Breast epithelium (tissue), 4 donors: ENCODE results near the gene ANKRD44. TPM values are rescaled to one million over a fixed set of nuclear protein-coding genes. Genes with fewer than 3 reads are reported as not detected.

Source experiments
- DNase-seq, 2 donors: peaks; one replicate each; pipeline ENCODE4 v3.0.0-alpha.2; 2019; ENCODE audit warnings: low spot score in 2 of 2
- H3K27ac ChIP-seq, 2 donors: fragments of 200-600 bp; sonication (generic) in 1 of 2; one replicate each; pipeline ENCODE4 v1.5.1; 2016 to 2019; ENCODE audit warnings: mild to moderate bottlenecking in 1 of 2
- H3K27me3 ChIP-seq, 2 donors: fragments of 200-600 bp; sonication (generic) in 1 of 2; one replicate each; pipeline versions ENCODE4 v1.5.1 to v1.6.0; 2017 to 2019; ENCODE audit warnings: control low read depth in 1 of 2, mild to moderate bottlenecking in 1 of 2
- H3K36me3 ChIP-seq: fragments of 200-600 bp; one replicate; pipeline ENCODE4 v1.5.1; 2019
- H3K4me1 ChIP-seq, 2 donors: fragments of 200-600 bp; sonication (generic); one replicate each; pipeline ENCODE4 v1.5.1; 2016 to 2019; ENCODE audit warnings: control low read depth in 1 of 2
- H3K4me3 ChIP-seq, 3 donors: fragments of 200-600 bp; sonication (generic); 1 replicate in 2 of 3; 2 replicates in 1 of 3; pipeline ENCODE4 v1.5.1; 2016 to 2019; ENCODE audit warnings: mild to moderate bottlenecking in 3 of 3, moderate library complexity in 2 of 3
- H3K9me3 ChIP-seq, 2 donors: fragments of 200-600 bp; sonication (generic) in 1 of 2; one replicate each; pipeline ENCODE4 v1.5.1; 2016 to 2019; ENCODE audit warnings: control low read depth in 1 of 2
- POLR2A ChIP-seq: fragments of 450-650 bp; IDR thresholded peaks from one replicate; pipeline ENCODE4 v1.6.1; 2016; ENCODE audit warnings: antibody characterized with exemption, mild to moderate bottlenecking, moderate library complexity
- POLR2AphosphoS5 ChIP-seq, 3 donors: sonication (generic); formaldehyde crosslinking; IDR thresholded peaks; one replicate each; pipeline ENCODE4 v1.6.1; 2017; ENCODE audit warnings: antibody characterized with exemption in 3 of 3
- intact Hi-C: fragments of 100-400 bp; cut with DNase I; formaldehyde crosslinking; loops from one replicate; pipeline ENCODE4 v1.15.1; 2023; ENCODE audit warnings: low total_unique reads
- total RNA-seq, 3 donors: library from RNA; depleted of rRNA; stranded (reverse); fragments of >200 nt; gene quantifications; one replicate each; pipeline ENCODE4 v1.1.0, GENCODE V29; 2016
- TF ChIP-seq, protein P1 (sequence below), 3 donors: fragments of 450-650 bp; IDR thresholded peaks; one replicate each; pipeline ENCODE4 v1.5.1; 2016 to 2017; ENCODE audit warnings: antibody characterized with exemption in 3 of 3, mild to moderate bottlenecking in 3 of 3, moderate library complexity in 3 of 3

The ANKRD44 gene
- total RNA-seq, 3 donors from 2014 or later = 18.0 to 41.3 (median 19.9) TPM

DNA sequence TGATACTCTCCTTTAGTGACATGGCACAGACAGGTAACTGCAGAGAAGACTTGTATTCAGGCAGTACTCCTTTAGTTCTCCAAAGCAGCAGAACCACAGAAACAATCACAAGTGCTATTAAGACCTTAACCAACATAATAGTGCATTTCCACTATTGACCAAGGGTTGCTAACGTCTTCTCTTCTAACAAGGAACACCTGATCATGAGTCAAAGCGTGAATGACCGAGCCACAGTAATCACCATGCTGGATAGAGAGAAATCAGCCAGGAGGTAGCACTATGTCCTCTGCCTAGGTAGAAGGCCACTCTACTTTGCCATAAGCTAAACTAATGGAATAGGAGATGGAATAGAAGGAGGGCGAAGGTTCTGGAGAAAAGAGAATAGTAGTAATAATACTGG is 161.0 kb downstream of the ANKRD44 start:
- no peaks in the 10 kb centered on the region for H3K36me3 ChIP-seq
- no peaks in the 10 kb centered on the region for H3K27me3 ChIP-seq
- intact Hi-C loops = no loop called here
- no peak overlapping the region for H3K4me3 ChIP-seq
- no peaks in the 10 kb centered on the region for H3K4me1 ChIP-seq
- TF ChIP-seq POLR2AphosphoS5 (IDR thresholded peaks at IDR 0.05) (no peak), POLR2A (no peak)
- TF ChIP-seq, protein P1, sequence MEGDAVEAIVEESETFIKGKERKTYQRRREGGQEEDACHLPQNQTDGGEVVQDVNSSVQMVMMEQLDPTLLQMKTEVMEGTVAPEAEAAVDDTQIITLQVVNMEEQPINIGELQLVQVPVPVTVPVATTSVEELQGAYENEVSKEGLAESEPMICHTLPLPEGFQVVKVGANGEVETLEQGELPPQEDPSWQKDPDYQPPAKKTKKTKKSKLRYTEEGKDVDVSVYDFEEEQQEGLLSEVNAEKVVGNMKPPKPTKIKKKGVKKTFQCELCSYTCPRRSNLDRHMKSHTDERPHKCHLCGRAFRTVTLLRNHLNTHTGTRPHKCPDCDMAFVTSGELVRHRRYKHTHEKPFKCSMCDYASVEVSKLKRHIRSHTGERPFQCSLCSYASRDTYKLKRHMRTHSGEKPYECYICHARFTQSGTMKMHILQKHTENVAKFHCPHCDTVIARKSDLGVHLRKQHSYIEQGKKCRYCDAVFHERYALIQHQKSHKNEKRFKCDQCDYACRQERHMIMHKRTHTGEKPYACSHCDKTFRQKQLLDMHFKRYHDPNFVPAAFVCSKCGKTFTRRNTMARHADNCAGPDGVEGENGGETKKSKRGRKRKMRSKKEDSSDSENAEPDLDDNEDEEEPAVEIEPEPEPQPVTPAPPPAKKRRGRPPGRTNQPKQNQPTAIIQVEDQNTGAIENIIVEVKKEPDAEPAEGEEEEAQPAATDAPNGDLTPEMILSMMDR (IDR thresholded peaks at IDR 0.05) = no peak
- DNase-seq = no peak
- no peak overlapping the region for H3K27ac ChIP-seq
- H3K9me3 ChIP-seq = no peaks in the 10 kb centered on the region

DNA sequence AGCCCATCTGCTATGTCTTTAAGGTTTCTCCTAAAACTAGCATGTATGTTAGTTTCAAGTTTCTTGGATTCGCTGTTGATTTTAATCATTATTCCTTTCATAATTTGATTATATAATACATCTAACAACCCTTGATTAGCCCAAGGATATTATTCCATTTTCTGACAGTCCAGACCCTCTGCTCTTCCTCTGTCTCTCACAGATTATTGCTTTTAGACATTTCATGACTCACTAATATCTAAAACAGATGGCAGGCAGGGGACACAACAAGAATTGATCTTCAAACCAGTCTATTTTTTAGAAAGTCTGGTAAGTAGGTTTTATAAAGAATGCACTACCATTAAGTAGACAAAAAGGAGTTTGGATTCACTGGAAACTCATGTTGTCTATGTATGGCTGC is 162.2 kb downstream of the ANKRD44 start:
- no peaks in the 10 kb centered on the region for H3K9me3 ChIP-seq
- intact Hi-C loops = no loop called here
- H3K4me3 ChIP-seq = no peak overlapping the region
- H3K4me1 ChIP-seq = no peaks in the 10 kb centered on the region
- DNase-seq = no peak
- TF ChIP-seq POLR2AphosphoS5 (IDR thresholded peaks at IDR 0.05) (no peak), POLR2A (no peak)
- TF ChIP-seq, protein P1 (IDR thresholded peaks at IDR 0.05) = no peak
- no peaks in the 10 kb centered on the region for H3K36me3 ChIP-seq
- no peaks in the 10 kb centered on the region for H3K27me3 ChIP-seq
- no peak overlapping the region for H3K27ac ChIP-seq

DNA sequence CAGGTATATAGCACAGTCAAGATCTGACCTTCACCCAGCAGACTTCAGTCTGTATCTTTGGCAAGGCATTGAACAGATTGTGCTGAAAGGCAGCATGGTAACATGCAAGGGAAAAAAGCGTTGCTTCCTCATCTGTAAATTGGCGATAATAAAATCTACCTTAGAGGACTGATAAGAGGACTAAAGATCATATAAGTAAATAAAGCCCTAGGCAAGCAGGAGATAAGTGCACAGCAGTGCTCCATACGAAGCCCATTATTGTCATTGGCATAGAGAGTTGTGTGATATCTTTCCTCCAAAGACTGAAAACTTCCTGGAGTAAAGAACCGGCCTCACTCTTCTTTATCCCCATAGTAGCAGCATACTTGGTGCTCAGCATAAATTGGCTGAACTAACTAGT is 162.6 kb downstream of the ANKRD44 start:
- H3K9me3 ChIP-seq = no peaks in the 10 kb centered on the region
- no peaks in the 10 kb centered on the region for H3K36me3 ChIP-seq
- no peaks in the 10 kb centered on the region for H3K4me1 ChIP-seq
- intact Hi-C loops = no loop called here
- TF ChIP-seq POLR2A (no peak), POLR2AphosphoS5 (IDR thresholded peaks at IDR 0.05) (no peak)
- TF ChIP-seq, protein P1 (IDR thresholded peaks at IDR 0.05) = no peak
- no peak overlapping the region for H3K27ac ChIP-seq
- no peak overlapping the region for H3K4me3 ChIP-seq
- H3K27me3 ChIP-seq = no peaks in the 10 kb centered on the region
- DNase-seq = no peak

DNA sequence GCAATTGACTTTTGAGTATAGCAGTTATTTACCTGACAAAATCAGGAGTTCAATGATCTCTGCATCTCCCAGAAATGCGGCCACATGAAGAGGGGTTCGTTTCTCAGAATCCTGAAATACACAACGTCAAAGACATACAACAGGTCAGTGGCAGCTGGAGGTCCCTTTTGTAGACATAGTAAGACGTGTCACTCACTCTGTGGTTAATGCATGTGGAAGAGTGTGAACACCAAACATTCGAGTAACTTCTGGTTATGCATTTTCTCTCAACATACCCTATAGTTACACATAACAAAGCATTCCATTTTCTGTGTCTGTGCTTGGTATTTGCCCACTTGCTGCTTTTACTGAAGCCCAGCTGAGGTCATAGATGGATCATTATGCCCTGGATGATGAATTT is 163.6 kb downstream of the ANKRD44 start:
- intact Hi-C loops = no loop called here
- Histone ChIP-seq H3K27me3 (no peaks in the 10 kb centered on the region), H3K4me1 (no peaks in the 10 kb centered on the region), H3K27ac (no peak overlapping the region), H3K9me3 (no peaks in the 10 kb centered on the region), H3K36me3 (no peaks in the 10 kb centered on the region), H3K4me3 (no peak overlapping the region)
- TF ChIP-seq POLR2A (no peak), POLR2AphosphoS5 (IDR thresholded peaks at IDR 0.05) (no peak)
- TF ChIP-seq, protein P1 (IDR thresholded peaks at IDR 0.05) = no peak
- no peak for DNase-seq

DNA sequence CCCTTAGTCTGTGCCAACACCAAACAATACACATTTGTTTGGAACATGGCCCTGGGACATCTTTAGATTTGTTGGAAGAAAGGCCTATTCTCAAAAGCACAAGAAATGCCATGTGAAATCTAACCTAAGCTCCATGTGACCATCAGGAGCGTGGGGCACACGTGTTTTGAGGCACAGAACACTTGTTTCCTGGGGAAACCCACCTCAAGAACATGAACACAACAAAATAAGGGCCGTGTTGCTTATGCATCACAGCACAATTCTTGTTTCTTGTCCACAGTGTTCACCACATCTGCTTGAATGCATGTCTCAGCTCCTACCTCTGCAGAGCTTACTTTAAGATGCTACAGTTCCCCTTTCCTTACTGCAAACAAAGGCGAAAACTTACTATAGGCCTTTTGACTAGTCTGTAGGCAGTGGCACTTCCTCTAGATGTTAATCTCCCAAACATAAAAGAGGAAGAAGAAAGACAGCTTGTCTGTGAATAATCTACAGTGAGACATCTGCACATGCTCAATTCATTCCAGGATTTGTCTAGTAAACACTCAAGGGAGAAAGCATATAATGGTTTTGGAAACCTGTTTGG is 165.0 kb downstream of the ANKRD44 start:
- no peak overlapping the region for H3K4me3 ChIP-seq
- DNase-seq = no peak
- no peaks in the 10 kb centered on the region for H3K9me3 ChIP-seq
- intact Hi-C loops = no loop called here
- H3K27ac ChIP-seq = peak overlapping the region; percentile 17 to 20
- no peaks in the 10 kb centered on the region for H3K4me1 ChIP-seq
- TF ChIP-seq POLR2AphosphoS5 (IDR thresholded peaks at IDR 0.05) (peak in 1 of 3 donors; percentile 41), POLR2A (no peak)
- TF ChIP-seq, protein P1 (IDR thresholded peaks at IDR 0.05) = no peak
- H3K36me3 ChIP-seq = no peaks in the 10 kb centered on the region
- no peaks in the 10 kb centered on the region for H3K27me3 ChIP-seq
